Fibroblast of villous mesenchyme (primary cell): ENCODE data around the gene MICAL3. TPM values are rescaled to one million over a fixed set of nuclear protein-coding genes. Genes with fewer than 3 reads are reported as not detected.

Source experiments
- DNase-seq: peaks from one replicate; pipeline ENCODE4 v3.0.0-alpha.2; 2010; ENCODE audit warnings: low read depth
- H3K4me3 ChIP-seq: 2 replicates; pipeline ENCODE4 v1.5.1; 2011; ENCODE audit warnings: low read depth, mild to moderate bottlenecking, low read length
- CTCF ChIP-seq: IDR thresholded peaks from 2 replicates; pipeline ENCODE4 v1.5.1; 2012; ENCODE audit warnings: low read depth, mild to moderate bottlenecking, low read length; ENCODE audit not compliant: insufficient read depth
- total RNA-seq: library from RNA; depleted of rRNA; stranded (reverse); fragments of >200 nt; gene quantifications from 2 replicates; pipeline ENCODE4 v1.2.3, GENCODE V29; 2012

MICAL3 gene
- total RNA-seq, 1 donor = 39.7 TPM

- DNase-seq = peak; percentile 46
- no peak for TF ChIP-seq CTCF
- H3K4me3 ChIP-seq = no peak overlapping the region
These were observed 67.2 kb downstream of the MICAL3 start for GRCh38 chr22:17957204-17957603.

- DNase-seq = no peak
- TF ChIP-seq CTCF = no peak
- H3K4me3 ChIP-seq = no peak overlapping the region
These were observed 67.7 kb downstream of the MICAL3 start for GRCh38 chr22:17956630-17957029.

DNA sequence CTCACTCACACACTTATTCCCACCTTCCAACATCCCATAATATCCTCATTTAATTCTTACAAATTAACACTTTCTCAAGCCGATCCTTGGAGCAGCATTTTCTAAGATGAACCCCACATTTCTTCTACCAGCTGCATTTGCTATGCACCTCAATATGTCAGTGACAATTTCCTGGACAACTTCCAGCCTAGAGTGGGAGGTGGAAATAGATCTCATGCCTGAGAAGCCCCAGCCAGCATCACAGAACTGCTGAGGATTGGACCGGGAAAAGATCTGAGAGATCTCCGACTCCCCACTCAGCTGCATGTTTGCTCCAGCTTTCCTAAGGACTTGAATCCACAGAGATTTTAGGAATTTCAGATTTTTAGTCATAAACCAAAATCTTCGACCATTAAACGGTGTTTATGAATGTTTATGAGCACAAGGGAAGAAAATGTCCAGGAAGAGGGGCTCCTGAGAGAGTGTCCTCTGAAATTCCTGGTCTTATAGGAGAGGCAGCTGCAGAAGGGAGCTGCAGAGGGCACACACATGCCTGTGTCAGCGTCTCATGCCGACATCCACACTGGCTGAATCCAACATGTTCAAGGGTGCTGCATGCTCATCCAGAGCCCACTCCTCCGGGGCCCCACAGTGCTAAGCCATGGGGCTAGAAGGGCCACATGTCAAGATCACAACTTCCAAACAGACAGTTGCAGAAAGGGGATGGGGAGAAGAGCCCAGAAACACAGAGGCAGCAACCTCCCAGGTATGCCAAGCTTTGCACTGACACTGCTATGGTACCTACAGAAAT lies 68.6 kb downstream of the MICAL3 start:
- no peak overlapping the region for H3K4me3 ChIP-seq
- peak; percentile 39 for DNase-seq
- TF ChIP-seq CTCF = no peak

- H3K4me3 ChIP-seq = no peak overlapping the region
- DNase-seq = no peak
- TF ChIP-seq CTCF = no peak
These were observed 69.3 kb downstream of the MICAL3 start for GRCh38 chr22:17954860-17955587.

DNA sequence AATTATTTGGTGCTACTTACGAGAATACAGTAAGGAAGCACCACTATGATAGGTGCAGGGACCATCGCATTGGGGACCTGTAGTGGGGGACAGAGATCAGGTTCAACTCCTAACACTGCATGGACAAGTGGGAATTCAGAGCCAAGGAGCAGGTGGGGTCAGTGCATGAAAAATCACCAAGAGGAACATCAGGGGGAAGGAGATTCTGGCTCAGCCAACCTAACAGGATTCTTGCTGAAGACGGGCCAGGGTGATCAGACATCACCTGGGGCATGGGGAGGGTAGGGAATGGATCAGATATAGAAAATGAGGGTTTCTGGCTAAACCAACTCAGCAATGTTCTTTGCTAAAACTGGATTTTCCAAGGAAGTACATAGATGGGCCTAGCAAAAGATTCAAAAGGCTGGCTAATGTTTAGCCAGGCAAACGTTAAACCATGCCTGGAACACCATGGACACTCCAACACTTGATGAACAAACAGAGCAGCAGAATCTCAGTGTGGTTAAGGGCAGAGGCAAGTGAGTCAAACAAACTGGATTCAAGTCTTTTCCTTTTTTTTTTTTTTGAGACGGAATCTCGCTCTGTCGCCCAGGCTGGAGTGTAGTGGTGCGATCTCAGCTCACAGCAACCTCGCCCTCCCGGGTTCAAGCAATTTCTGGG lies 70.0 kb downstream of the MICAL3 start:
- no peak overlapping the region for H3K4me3 ChIP-seq
- TF ChIP-seq CTCF = no peak
- DNase-seq = no peak

- no peak for DNase-seq
- no peak overlapping the region for H3K4me3 ChIP-seq
- TF ChIP-seq CTCF = no peak
These were observed 71.2 kb downstream of the MICAL3 start for GRCh38 chr22:17953147-17953546.
